ENCODE measurements around the gene TBCC. TPM values are rescaled to one million over a fixed set of nuclear protein-coding genes. Genes with fewer than 3 reads are reported as not detected.

The TBCC gene
- total and polyA plus RNA-seq, 2 of the 13 experiments (the other 11 are each of a cell fraction or from before 2014, with no cell fraction given): 14.8 to 36.1 TPM

DNA sequence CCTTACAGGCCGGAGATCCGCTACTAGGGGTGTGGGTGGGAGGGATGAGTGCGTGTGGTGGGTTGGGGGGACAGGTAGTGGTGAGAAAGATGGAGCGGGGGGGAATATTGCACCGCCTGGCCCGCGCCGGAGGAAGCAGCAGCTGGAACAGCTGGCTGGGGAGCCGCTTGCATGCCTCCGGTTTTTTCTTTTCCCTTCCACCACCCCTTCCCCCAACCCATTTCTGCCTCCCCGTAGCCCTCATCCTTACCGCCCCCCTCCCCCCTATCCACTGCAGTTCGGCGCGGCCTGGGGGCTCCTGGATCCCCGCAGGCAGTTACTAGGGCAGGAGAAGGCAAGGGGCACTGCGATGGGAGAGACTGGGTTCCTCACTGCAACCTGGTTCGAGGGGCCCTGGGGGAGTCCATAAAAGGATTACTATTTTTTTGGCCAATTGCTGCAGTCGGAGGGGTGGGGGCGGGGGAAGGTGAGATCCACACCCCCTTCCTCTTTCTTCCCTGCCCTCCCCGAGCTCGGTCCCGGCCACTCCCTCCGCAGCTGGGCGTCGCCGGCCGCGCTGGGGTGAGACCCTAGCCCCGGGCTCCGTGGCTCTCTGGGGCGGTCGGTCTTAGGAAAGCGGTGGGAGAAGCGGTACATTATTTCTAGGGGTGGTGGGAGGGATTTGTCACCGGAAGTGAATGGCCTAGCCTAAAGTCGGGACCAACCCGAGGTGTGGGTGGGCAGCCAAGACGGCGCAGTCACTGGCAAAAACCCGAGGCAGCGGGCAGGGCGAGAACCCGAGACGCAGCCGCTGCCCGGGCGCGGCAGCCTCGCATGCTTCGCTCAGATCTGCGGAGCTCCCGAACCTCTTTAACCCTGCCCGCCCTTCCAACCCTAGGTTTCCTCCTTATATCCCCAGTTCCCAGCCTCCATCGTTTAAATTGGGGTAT, 824 bp upstream of the TBCC start (continued):
- TF ChIP-seq, protein P1, sequence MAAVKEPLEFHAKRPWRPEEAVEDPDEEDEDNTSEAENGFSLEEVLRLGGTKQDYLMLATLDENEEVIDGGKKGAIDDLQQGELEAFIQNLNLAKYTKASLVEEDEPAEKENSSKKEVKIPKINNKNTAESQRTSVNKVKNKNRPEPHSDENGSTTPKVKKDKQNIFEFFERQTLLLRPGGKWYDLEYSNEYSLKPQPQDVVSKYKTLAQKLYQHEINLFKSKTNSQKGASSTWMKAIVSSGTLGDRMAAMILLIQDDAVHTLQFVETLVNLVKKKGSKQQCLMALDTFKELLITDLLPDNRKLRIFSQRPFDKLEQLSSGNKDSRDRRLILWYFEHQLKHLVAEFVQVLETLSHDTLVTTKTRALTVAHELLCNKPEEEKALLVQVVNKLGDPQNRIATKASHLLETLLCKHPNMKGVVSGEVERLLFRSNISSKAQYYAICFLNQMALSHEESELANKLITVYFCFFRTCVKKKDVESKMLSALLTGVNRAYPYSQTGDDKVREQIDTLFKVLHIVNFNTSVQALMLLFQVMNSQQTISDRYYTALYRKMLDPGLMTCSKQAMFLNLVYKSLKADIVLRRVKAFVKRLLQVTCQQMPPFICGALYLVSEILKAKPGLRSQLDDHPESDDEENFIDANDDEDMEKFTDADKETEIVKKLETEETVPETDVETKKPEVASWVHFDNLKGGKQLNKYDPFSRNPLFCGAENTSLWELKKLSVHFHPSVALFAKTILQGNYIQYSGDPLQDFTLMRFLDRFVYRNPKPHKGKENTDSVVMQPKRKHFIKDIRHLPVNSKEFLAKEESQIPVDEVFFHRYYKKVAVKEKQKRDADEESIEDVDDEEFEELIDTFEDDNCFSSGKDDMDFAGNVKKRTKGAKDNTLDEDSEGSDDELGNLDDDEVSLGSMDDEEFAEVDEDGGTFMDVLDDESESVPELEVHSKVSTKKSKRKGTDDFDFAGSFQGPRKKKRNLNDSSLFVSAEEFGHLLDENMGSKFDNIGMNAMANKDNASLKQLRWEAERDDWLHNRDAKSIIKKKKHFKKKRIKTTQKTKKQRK (IDR thresholded peaks at IDR 0.05; ENCODE audit: low read length): no peak
- TF ChIP-seq IKZF4 (CRISPR knock-in tag; IDR thresholded peaks at IDR 0.05; ENCODE audit: borderline replicate concordance, low read depth, not compliant biosample characterization): peak; percentile 55
- TF ChIP-seq ZNF556 (CRISPR knock-in tag; IDR thresholded peaks at IDR 0.05; ENCODE audit: borderline replicate concordance): peak; percentile 94
- TF ChIP-seq ZNF558 (CRISPR knock-in tag; IDR thresholded peaks at IDR 0.05; ENCODE audit: borderline replicate concordance): peak; percentile 58; the same call in 1 of the 2 replicates
- peak; percentile 82; the same call in 1 of the 2 replicates for TF ChIP-seq ATF7-NPFF (CRISPR knock-in tag; IDR thresholded peaks at IDR 0.05; ENCODE audit: low read depth)
- 0 out of 2 replicates have a peak, but pooled peaks have one; percentile 52 for TF ChIP-seq MEIS2 (CRISPR knock-in tag; IDR thresholded peaks at IDR 0.05)
- TF ChIP-seq ARNT2 (CRISPR knock-in tag; IDR thresholded peaks at IDR 0.05; ENCODE audit: low read depth): peak; percentile 58; the same call in 1 of the 2 replicates
- TF ChIP-seq, protein P2, sequence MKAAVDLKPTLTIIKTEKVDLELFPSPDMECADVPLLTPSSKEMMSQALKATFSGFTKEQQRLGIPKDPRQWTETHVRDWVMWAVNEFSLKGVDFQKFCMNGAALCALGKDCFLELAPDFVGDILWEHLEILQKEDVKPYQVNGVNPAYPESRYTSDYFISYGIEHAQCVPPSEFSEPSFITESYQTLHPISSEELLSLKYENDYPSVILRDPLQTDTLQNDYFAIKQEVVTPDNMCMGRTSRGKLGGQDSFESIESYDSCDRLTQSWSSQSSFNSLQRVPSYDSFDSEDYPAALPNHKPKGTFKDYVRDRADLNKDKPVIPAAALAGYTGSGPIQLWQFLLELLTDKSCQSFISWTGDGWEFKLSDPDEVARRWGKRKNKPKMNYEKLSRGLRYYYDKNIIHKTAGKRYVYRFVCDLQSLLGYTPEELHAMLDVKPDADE (CRISPR knock-in tag; IDR thresholded peaks at IDR 0.05): peak; percentile 9; the same call in 1 of the 2 replicates
- no peak for TF ChIP-seq PCBP2 (optimal IDR thresholded peaks at IDR 0.05; ENCODE audit: low read depth, low read length, poor library complexity, severe bottlenecking)
- TF ChIP-seq TOPORS (CRISPR knock-in tag; IDR thresholded peaks at IDR 0.05): 0 out of 2 replicates have a peak, but pooled peaks have one; percentile 56
- TF ChIP-seq ZNF274 (CRISPR knock-in tag; IDR thresholded peaks at IDR 0.05): peak; percentile 87
- TF ChIP-seq, protein P3, sequence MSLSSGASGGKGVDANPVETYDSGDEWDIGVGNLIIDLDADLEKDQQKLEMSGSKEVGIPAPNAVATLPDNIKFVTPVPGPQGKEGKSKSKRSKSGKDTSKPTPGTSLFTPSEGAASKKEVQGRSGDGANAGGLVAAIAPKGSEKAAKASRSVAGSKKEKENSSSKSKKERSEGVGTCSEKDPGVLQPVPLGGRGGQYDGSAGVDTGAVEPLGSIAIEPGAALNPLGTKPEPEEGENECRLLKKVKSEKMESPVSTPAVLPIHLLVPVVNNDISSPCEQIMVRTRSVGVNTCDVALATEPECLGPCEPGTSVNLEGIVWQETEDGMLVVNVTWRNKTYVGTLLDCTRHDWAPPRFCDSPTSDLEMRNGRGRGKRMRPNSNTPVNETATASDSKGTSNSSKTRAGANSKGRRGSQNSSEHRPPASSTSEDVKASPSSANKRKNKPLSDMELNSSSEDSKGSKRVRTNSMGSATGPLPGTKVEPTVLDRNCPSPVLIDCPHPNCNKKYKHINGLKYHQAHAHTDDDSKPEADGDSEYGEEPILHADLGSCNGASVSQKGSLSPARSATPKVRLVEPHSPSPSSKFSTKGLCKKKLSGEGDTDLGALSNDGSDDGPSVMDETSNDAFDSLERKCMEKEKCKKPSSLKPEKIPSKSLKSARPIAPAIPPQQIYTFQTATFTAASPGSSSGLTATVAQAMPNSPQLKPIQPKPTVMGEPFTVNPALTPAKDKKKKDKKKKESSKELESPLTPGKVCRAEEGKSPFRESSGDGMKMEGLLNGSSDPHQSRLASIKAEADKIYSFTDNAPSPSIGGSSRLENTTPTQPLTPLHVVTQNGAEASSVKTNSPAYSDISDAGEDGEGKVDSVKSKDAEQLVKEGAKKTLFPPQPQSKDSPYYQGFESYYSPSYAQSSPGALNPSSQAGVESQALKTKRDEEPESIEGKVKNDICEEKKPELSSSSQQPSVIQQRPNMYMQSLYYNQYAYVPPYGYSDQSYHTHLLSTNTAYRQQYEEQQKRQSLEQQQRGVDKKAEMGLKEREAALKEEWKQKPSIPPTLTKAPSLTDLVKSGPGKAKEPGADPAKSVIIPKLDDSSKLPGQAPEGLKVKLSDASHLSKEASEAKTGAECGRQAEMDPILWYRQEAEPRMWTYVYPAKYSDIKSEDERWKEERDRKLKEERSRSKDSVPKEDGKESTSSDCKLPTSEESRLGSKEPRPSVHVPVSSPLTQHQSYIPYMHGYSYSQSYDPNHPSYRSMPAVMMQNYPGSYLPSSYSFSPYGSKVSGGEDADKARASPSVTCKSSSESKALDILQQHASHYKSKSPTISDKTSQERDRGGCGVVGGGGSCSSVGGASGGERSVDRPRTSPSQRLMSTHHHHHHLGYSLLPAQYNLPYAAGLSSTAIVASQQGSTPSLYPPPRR (CRISPR knock-in tag; IDR thresholded peaks at IDR 0.05; ENCODE audit: borderline replicate concordance): peak; percentile 69; the same call in 1 of the 2 replicates
- no peak for TF ChIP-seq LCORL (IDR thresholded peaks at IDR 0.05)
- peak; percentile 89 for TF ChIP-seq LCORL (CRISPR knock-in tag; IDR thresholded peaks at IDR 0.05)
- TF ChIP-seq PCBP1 (IDR thresholded peaks at IDR 0.05; ENCODE audit: borderline replicate concordance, low read depth, low read length): 0 out of 2 replicates have a peak, but pooled peaks have one; percentile 70
- TF ChIP-seq GATAD1 (CRISPR knock-in tag; IDR thresholded peaks at IDR 0.05): peak; percentile 70
- peak; percentile 14 for TF ChIP-seq ZEB1 (IDR thresholded peaks at IDR 0.05; ENCODE audit: insufficient replicate concordance, low read depth)
- TF ChIP-seq TAF1 (CRISPR knock-in tag; IDR thresholded peaks at IDR 0.05): peak; percentile 91
- peak; percentile 95 for TF ChIP-seq ZNF230 (CRISPR knock-in tag; IDR thresholded peaks at IDR 0.05)
